Gastrocnemius medialis (tissue), 4 donors: ENCODE measurements around the gene TRAF1. TPM values are rescaled to one million over a fixed set of nuclear protein-coding genes. Genes with fewer than 3 reads are reported as not detected.

ENCODE experiments used
- ATAC-seq, 2 donors: fragments of 150-250 bp; one replicate each; pipeline ENCODE4 v1.9.1; 2016
- DNase-seq, 2 donors: peaks; one replicate each; pipeline ENCODE4 v3.0.0-alpha.2; 2019
- H3K27ac ChIP-seq, 4 donors: fragments of 200-600 bp; sonication (generic); 1 replicate in 1 of 4; 2 replicates in 3 of 4; pipeline ENCODE4 v1.5.1; 2016 to 2018; ENCODE audit warnings: mild to moderate bottlenecking in 2 of 4, moderate library complexity in 1 of 4
- H3K27me3 ChIP-seq, 3 donors: fragments of 200-600 bp; sonication (generic) in 2 of 3; 1 replicate in 1 of 3; 2 replicates in 2 of 3; pipeline versions ENCODE4 v1.5.1 to v1.6.0; 2016 to 2019; ENCODE audit warnings: mild to moderate bottlenecking in 1 of 3, moderate library complexity in 1 of 3
- H3K36me3 ChIP-seq, 2 donors: fragments of 200-600 bp; sonication (generic) in 1 of 2; one replicate each; pipeline ENCODE4 v1.5.1; 2017 to 2018
- H3K4me1 ChIP-seq, 2 donors: fragments of 200-600 bp; sonication (generic) in 1 of 2; one replicate each; pipeline ENCODE4 v1.5.1; 2016 to 2017; ENCODE audit warnings: mild to moderate bottlenecking in 2 of 2
- H3K4me3 ChIP-seq, 4 donors: fragments of 200-600 bp; sonication (generic) in 3 of 4; 1 replicate in 1 of 4; 2 replicates in 3 of 4; pipeline ENCODE4 v1.5.1; 2016 to 2019; ENCODE audit warnings: mild to moderate bottlenecking in 2 of 4
- H3K9me3 ChIP-seq, 3 donors: fragments of 200-600 bp; sonication (generic) in 2 of 3; 1 replicate in 1 of 3; 2 replicates in 2 of 3; pipeline ENCODE4 v1.5.1; 2016 to 2019
- CTCF ChIP-seq, 5 experiments: fragments of 450-650 bp in 3 of 5; fragments of 200-600 bp in 2 of 5; sonication (generic) in 2 of 5; IDR thresholded peaks in 4 of 5; conservative IDR thresholded peaks in 1 of 5; 1 replicate in 4 of 5; 2 replicates in 1 of 5; pipeline ENCODE4 v1.5.1; 2016 to 2019; ENCODE audit warnings: antibody characterized with exemption in 5 of 5, mild to moderate bottlenecking in 3 of 5, moderate library complexity in 3 of 5
- POLR2A ChIP-seq, 2 donors: fragments of 450-650 bp; IDR thresholded peaks; one replicate each; pipeline ENCODE4 v1.6.1; 2017; ENCODE audit warnings: antibody characterized with exemption in 2 of 2, mild to moderate bottlenecking in 2 of 2, moderate library complexity in 2 of 2
- in situ Hi-C, 4 donors: fragments of 200-750 bp; cut with MboI; loops; one replicate each; pipeline versions ENCODE4 v1.15.0 to v1.8.0; 2017; ENCODE audit warnings: low sequenced_read_pairs in 4 of 4
- intact Hi-C: fragments of 100-400 bp; cut with DNase I; formaldehyde crosslinking; loops from one replicate; pipeline ENCODE4 v1.15.1; 2023; ENCODE audit warnings: low total_unique reads
- total RNA-seq, 4 donors: library from RNA; depleted of rRNA; stranded (reverse); fragments of >200 nt; gene quantifications; one replicate each; pipeline versions ENCODE4 v1.1.0 to v1.2.3, GENCODE V29; 2016

The TRAF1 gene
- total RNA-seq, 4 donors from 2014 or later, result 0.42 to 1.6 (median 0.77) TPM

DNA sequence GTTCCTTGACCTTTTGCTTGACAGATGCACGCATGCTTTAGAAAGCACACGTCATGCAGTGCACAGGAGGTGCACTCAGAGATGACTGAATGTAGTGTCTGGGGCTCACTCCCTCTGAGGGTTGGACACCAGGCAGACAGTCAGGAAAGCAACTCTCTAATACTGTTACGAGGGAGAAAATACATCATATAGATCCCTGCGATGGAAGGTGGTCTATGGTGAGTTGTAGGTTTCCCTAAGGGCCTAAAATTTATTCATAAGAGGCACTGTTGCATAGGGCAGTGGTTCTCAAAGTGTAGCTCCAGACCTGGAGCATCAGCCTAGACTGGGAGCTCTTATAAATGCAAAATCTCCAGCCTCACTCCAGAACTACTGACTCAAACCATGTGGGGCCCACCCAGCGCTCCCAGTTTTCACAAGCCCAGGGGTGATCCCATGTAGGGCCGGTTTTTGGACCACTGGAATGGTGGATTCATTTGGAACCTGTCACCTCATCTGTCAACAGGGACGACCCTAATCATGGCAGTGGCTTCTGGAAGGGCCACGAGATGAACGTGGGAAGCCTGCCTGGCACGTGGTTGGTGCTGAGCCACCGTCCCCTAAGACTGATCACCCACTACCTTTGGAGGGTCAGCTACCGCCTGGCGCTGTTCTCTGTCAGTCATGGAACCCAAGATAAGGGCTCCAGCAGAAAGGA is 32.8 kb downstream of the TRAF1 start:
- in situ Hi-C loops (no loop called here), intact Hi-C loops (no loop called here)
- no peaks in the 10 kb centered on the region for H3K36me3 ChIP-seq
- peaks cover 6 to 8% of the 10 kb centered on the region in 2 donors for H3K4me1 ChIP-seq
- TF ChIP-seq POLR2A (IDR thresholded peaks at IDR 0.05), result no peak
- TF ChIP-seq CTCF (IDR thresholded peaks at IDR 0.05 in 4 of 5, conservative IDR thresholded peaks at IDR 0.05 in 1 of 5), result no peak
- H3K4me3 ChIP-seq, result peak overlapping the region in 1 of 4 donors; percentile 38
- ATAC-seq, result no peak
- H3K27me3 ChIP-seq, result no peaks in the 10 kb centered on the region
- peak overlapping the region in 1 of 4 donors; percentile 34 for H3K27ac ChIP-seq
- no peak for DNase-seq
- no peaks in the 10 kb centered on the region for H3K9me3 ChIP-seq

GRCh38 chr9:120892748-120893610 is 33.6 kb downstream of the TRAF1 start:
- intact Hi-C loops, result no loop called here

GRCh38 chr9:120891884-120892747 is 34.5 kb downstream of the TRAF1 start:
- Histone ChIP-seq H3K27me3 (no peaks in the 10 kb centered on the region), H3K27ac (no peak overlapping the region), H3K9me3 (no peaks in the 10 kb centered on the region), H3K4me1 (peaks cover 3 to 7% of the 10 kb centered on the region in 2 donors), H3K36me3 (no peaks in the 10 kb centered on the region), H3K4me3 (no peak overlapping the region)
- intact Hi-C loops (no loop called here), in situ Hi-C loops (no loop called here)
- ATAC-seq, result no peak
- TF ChIP-seq POLR2A (IDR thresholded peaks at IDR 0.05) (no peak), CTCF (IDR thresholded peaks at IDR 0.05 in 4 of 5, conservative IDR thresholded peaks at IDR 0.05 in 1 of 5) (no peak)
- no peak for DNase-seq

More at GRCh38 chr9:120892748-120893610, 33.6 kb downstream of the TRAF1 start:
- TF ChIP-seq CTCF (IDR thresholded peaks at IDR 0.05 in 4 of 5, conservative IDR thresholded peaks at IDR 0.05 in 1 of 5) (no peak), POLR2A (IDR thresholded peaks at IDR 0.05) (no peak)
- in situ Hi-C loops, result no loop called here
- Histone ChIP-seq H3K4me1 (peaks cover 6 to 8% of the 10 kb centered on the region in 2 donors), H3K9me3 (no peaks in the 10 kb centered on the region), H3K27me3 (no peaks in the 10 kb centered on the region), H3K27ac (no peak overlapping the region), H3K4me3 (no peak overlapping the region), H3K36me3 (no peaks in the 10 kb centered on the region)
- no peak for ATAC-seq
- no peak for DNase-seq

GRCh38 chr9:120891245-120891883 is 35.2 kb downstream of the TRAF1 start:
- TF ChIP-seq CTCF (IDR thresholded peaks at IDR 0.05 in 4 of 5, conservative IDR thresholded peaks at IDR 0.05 in 1 of 5) (no peak), POLR2A (IDR thresholded peaks at IDR 0.05) (no peak)
- H3K27ac ChIP-seq, result no peak overlapping the region
- peaks cover 0 to 5% of the 10 kb centered on the region in 2 donors for H3K4me1 ChIP-seq

More at GRCh38 chr9:120891245-120891883, 35.2 kb downstream of the TRAF1 start:
- no peaks in the 10 kb centered on the region for H3K27me3 ChIP-seq
- H3K9me3 ChIP-seq, result no peaks in the 10 kb centered on the region
- DNase-seq, result no peak
- H3K4me3 ChIP-seq, result no peak overlapping the region
- intact Hi-C loops (no loop called here), in situ Hi-C loops (no loop called here)
- ATAC-seq, result no peak
- no peaks in the 10 kb centered on the region for H3K36me3 ChIP-seq
